Astrocyte of the spinal cord (primary cell): Measurements from ENCODE around the gene RNF157.

Experiments
- DNase-seq: peaks from one replicate; pipeline ENCODE4 v3.0.0; 2011; ENCODE audit warnings: low read depth, low spot score
- H3K4me3 ChIP-seq: 2 replicates; pipeline ENCODE4 v1.5.1; 2011; ENCODE audit warnings: low read depth, mild to moderate bottlenecking, low read length, moderate library complexity
- in situ Hi-C: cut with HindIII; loops from 2 replicates; pipeline ENCODE4 v1.10.0; 2017; ENCODE audit warnings: low sequenced_read_pairs
- TF ChIP-seq, protein P1 (sequence below): IDR thresholded peaks from 2 replicates; pipeline ENCODE4 v1.5.1; 2012; ENCODE audit warnings: low read depth, mild to moderate bottlenecking, low read length, inconsistent platforms

Gene RNF157

DNA sequence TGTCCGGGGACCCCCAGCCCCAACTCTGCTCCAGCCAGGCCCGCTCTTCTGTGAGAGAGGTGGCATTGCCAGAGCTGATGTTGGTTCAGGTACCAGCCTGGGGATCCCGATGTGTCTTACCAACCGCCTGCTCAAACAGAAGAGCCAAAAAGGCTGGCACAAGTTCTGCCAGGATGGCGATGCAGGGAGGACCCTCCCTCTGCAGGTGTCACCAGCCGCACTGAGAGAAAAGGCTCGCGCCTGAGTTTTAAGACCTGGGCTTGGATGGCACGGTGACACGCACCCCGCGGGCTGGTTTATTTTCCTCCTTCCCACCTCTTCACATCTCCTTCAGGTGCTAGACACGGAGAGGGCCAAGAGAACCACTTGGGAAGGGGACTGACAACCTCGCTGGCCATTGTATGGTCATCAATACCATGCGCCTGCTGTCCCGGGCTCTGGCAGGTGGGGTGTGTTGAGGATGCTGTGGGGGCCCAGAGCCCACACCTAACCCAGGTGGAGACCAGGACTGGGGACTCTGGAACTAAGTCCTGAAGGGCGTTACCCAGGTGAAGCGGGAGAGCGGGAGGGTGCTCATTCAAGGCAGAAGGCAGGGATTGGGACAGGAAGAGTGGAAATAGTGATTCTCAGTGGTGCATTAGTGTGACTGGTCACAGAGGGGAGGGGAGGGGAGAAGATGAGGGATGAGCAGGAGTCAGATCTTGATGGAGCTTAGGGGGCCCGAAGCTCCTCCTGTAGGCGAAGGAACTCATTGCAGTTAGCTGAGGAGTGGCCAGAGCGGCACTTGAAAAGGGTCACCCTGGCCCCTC, 115.5 kb downstream of the RNF157 start:
- TF ChIP-seq, protein P1, sequence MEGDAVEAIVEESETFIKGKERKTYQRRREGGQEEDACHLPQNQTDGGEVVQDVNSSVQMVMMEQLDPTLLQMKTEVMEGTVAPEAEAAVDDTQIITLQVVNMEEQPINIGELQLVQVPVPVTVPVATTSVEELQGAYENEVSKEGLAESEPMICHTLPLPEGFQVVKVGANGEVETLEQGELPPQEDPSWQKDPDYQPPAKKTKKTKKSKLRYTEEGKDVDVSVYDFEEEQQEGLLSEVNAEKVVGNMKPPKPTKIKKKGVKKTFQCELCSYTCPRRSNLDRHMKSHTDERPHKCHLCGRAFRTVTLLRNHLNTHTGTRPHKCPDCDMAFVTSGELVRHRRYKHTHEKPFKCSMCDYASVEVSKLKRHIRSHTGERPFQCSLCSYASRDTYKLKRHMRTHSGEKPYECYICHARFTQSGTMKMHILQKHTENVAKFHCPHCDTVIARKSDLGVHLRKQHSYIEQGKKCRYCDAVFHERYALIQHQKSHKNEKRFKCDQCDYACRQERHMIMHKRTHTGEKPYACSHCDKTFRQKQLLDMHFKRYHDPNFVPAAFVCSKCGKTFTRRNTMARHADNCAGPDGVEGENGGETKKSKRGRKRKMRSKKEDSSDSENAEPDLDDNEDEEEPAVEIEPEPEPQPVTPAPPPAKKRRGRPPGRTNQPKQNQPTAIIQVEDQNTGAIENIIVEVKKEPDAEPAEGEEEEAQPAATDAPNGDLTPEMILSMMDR, result peak; percentile 36
- DNase-seq, result no peak
- in situ Hi-C loops, result no loop called here
- no peak overlapping the region for H3K4me3 ChIP-seq

DNA sequence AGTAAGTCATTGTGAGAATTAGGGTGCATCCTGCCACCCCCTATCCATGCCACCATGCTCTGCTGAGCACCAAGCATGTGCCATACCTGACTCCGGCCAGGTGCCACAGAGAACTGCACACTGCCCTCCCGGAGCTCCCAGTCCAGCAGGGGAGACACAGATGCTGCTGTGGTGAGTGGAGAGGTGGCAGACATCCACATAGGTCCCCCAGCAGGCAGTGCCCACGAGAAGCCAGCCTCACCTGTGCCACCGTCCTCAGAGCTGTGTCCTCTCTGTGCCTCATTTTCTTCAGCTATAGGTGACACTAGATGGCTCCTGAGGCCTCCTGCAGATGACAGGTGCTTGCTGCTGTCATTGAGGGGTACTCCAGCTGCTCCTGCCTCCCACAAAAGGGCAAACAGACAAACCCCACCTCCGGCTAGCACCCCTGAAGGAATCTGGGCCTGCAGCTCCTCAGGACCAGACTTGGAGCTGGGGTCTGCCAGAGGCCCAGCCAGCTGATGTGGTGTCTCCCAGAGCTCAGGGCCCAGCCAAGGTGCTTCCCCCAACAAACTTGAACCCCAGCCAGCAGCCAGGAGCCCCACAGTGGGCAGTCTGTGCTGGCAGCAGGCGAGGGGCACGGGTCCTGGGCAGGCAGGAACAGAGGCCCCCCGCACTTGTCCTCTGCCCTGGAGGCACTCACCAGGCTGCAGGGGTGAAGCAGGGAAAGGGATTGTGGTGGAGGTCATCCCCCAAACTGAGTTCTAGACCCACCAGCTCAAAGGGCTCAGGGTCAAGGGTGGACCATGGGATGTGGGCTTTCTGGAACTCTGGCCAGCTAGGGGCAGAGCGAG, 116.3 kb downstream of the RNF157 start:
- TF ChIP-seq, protein P1, result no peak
- no peak overlapping the region for H3K4me3 ChIP-seq
- no peak for DNase-seq
- in situ Hi-C loops, result no loop called here

DNA sequence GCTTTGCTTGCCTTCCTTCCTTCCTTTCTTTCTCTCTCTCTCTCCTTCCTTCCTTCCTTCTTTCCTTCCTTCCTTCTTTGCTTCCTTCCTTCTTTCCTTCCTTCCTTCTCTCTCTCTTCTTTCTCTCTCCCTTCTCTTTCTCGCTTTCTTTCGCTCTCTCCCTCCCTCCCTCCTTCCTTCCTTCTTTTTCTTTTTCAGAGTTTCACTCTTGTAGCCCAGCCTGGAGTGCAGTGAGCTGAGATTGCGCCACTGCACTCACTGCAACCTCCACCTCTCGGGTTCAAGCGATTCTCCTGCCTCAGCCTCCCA, 117.1 kb downstream of the RNF157 start:
- TF ChIP-seq, protein P1, result no peak
- in situ Hi-C loops, result no loop called here

DNA sequence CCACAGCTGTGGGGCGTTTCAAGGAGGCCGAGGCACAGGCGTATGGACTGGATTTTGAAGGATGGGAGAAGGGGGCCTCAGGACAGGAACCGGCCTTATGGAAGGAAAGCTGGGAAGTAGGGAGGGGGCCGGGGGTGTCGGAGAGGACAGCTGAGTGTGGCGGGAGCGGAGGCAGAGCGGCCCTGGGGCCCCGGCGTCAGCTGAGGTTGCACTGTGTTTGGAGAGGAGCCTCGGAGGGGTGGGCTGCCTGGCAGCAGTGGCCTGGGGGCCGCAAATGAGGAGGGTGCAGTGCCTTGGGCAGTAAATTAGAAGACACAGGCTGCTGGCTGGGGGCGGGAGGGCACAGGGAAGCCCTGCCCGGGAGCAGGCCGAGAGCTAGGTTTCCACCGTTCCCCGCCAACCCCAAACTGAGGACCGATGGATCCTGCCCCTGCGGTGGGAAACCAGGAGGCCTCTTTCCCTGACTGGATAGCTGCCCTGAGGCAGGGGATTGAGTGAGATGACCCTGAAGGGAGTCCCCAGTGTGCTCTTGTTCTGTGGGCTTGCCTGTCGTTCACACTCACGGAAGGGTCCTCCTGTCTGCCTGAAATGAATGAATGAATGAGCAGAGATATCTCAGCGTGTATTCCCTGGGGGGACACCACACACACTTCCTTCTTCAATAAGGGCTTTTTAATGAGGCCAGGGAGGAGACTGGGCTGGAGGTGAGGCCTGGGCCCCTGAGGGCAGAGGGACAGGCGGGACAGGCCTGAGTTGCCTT, 117.7 kb downstream of the RNF157 start:
- TF ChIP-seq, protein P1, result no peak
- H3K4me3 ChIP-seq, result no peak overlapping the region
- in situ Hi-C loops, result no loop called here
- no peak for DNase-seq

More for the DNA sequence above, 117.1 kb downstream of the RNF157 start:
- DNase-seq, result no peak
- H3K4me3 ChIP-seq, result no peak overlapping the region

DNA sequence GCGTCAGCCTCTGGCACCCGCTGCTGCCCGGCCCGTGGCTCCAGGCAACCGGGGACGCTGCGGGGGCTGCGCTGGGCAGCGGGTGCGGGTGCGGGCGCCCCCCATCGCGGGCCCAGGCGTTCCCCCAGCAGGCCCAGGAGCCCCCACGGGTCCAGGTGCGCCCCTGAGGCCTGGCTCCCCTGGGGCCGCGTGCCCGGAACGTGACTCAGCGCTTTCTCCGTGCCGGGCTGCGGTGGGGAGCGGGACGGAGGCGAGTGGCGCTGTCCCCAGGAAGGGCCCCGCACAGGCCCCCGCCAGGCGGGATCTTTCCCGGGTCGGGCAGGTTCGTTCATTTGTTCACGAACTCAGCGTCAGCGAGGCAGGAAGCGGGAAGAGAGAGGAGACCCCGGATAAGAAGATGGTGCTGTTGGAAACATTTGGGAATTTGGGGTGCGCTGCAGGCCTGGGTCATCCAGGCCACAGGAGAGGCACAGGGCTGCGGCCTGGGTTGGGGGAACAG, 118.3 kb downstream of the RNF157 start:
- H3K4me3 ChIP-seq, result peak overlapping the region; percentile 17
- in situ Hi-C loops, result no loop called here
- DNase-seq, result no peak
- TF ChIP-seq, protein P1, result no peak

DNA sequence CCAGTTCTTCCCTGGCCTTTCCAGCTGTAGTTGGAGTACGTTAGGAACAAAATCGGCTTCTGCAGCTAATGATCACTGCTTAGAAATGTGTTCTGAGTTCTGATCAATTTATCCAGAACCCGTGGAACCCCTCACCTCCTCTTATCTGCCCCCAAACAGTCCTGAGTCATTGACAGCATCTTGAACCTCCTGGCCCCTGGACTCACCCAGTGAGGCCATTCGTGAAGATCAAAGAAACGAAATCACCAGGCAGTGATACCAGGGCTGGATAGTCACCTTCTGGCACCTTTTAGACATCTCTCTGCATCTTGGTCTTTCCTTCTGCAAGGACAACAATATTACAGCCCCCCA, 119.7 kb downstream of the RNF157 start:
- no peak for DNase-seq
- in situ Hi-C loops, result no loop called here
- no peak overlapping the region for H3K4me3 ChIP-seq
- TF ChIP-seq, protein P1, result no peak
